ENCODE measurements around the gene PPP1R37.

PPP1R37 gene

DNA sequence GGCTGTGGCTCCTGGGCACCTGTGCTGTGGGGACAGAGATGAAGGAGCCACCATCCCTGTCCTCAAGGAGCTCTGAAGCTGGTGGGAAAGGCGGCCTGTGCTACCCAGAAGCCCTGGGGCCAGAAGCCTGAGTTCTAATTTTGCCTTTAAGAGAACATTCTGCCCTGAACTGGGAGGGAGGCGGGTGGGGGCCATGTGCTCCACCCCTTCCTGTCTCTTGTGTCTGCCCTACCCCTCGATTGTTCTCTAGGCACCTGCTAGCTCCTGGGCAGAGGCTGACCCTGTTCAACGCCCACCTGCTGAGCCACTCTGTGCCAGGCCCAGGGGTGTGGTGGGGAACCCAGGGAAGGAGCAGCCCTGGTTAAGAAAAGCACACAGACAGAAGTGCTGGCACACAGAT, 79.2 kb downstream of the PPP1R37 start:
- TF ChIP-seq, protein P1, sequence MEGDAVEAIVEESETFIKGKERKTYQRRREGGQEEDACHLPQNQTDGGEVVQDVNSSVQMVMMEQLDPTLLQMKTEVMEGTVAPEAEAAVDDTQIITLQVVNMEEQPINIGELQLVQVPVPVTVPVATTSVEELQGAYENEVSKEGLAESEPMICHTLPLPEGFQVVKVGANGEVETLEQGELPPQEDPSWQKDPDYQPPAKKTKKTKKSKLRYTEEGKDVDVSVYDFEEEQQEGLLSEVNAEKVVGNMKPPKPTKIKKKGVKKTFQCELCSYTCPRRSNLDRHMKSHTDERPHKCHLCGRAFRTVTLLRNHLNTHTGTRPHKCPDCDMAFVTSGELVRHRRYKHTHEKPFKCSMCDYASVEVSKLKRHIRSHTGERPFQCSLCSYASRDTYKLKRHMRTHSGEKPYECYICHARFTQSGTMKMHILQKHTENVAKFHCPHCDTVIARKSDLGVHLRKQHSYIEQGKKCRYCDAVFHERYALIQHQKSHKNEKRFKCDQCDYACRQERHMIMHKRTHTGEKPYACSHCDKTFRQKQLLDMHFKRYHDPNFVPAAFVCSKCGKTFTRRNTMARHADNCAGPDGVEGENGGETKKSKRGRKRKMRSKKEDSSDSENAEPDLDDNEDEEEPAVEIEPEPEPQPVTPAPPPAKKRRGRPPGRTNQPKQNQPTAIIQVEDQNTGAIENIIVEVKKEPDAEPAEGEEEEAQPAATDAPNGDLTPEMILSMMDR (IDR thresholded peaks at IDR 0.05; ENCODE audit: low read depth, low read length, missing control alignments), result no peak
- DNase-seq (ENCODE audit: low read depth), result no peak
- in situ Hi-C loops (cut with HindIII; ENCODE audit: low sequenced_read_pairs), result no loop called here
- H3K4me3 ChIP-seq (ENCODE audit: low read depth, low read length), result no peak overlapping the region

DNA sequence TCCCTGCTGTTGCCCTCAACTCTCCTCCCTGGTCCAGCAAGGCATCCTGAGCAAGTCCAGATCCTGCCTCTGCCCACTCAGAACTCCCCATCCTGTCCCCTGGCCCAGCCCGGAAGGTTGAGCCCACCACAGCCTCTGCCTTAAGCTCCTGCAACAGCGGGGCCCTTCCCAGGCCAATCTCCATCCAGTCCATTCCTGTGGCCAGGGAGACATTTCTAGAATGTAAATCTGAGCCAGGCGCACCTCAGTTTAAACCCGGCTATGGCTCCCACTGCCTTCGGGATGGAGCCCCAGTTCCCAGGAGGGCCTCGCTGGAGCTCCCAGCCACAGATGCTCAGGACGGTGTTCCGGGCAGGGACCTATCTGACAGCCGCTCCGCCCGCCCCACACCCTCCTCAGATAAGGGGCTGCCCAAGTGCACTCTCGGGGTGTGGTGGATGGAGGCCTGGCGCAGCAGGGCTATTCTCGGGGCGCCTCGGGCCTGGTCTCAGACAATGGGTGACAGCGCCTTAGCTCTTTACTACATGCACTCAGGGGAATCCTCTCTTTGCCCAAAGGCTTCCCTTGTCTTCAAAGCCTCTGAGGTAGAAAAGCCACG, 79.7 kb downstream of the PPP1R37 start:
- in situ Hi-C loops (cut with HindIII; ENCODE audit: low sequenced_read_pairs), result no loop called here
- TF ChIP-seq, protein P1 (IDR thresholded peaks at IDR 0.05; ENCODE audit: low read depth, low read length, missing control alignments), result no peak
- no peak overlapping the region for H3K4me3 ChIP-seq (ENCODE audit: low read depth, low read length)
- no peak for DNase-seq (ENCODE audit: low read depth)

DNA sequence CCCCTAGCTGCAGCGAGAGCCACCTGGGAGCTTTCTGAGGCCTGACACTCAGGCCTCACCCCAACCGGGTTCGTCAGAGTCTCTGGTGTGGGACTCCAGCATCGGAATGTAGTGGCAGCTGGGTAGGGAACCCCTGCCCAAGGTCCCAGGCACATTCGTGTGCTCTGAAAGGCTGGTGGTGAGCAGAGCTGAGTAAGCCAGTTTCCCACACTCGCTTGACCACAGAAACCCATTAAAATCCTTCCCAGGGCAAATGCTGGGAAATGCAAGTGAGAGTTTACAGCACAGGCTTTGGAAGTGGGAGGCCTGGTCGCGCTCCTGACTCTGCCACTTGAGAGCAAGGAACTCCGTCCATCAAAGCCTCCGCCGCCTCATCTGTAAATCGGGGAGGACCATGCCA, 80.8 kb downstream of the PPP1R37 start:
- peak; percentile 41 for DNase-seq (ENCODE audit: low read depth)
- TF ChIP-seq, protein P1 (IDR thresholded peaks at IDR 0.05; ENCODE audit: low read depth, low read length, missing control alignments), result no peak
- H3K4me3 ChIP-seq (ENCODE audit: low read depth, low read length), result no peak overlapping the region
- in situ Hi-C loops (cut with HindIII; ENCODE audit: low sequenced_read_pairs), result no loop called here

DNA sequence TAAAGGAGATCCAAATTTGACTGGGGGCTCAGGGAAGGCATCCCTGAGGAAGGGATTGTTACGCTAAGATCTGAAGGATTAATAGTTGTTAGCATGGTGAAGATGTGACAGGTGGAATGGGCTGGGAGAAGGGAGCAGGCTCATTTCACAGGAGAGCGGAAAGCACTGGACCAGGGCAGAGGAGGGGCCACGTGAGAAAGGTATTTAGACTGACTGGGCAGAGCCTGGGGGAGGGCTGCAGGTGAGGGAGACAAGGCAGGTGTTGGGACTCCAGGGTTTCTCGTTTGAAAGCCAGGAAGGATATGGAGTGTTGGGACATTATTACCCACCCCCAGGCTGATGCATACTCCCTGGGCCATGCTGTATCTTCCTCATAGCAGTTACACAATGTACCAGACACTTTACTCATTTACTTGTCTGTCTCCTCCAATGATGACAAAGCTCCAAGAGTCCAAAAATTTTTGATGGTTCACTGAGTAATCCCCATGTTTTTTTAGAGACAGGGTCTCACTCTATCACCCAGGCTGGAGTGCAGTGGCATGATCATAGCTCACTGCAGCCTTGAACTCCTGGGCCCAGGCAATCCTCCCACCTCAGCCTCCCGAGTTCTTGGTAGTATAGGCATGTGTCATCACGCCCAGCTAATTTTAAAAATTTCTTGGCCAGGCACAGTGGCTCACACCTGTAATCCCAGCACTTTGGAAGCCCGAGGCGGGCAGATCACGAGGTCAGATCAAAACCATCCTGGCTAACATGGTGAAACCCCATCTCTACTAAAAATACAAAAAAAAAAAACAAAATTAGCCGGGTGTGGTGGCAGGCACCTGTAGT, 82.8 kb downstream of the PPP1R37 start:
- in situ Hi-C loops (cut with HindIII; ENCODE audit: low sequenced_read_pairs), result no loop called here
- TF ChIP-seq, protein P1 (IDR thresholded peaks at IDR 0.05; ENCODE audit: low read depth, low read length, missing control alignments), result no peak
- H3K4me3 ChIP-seq (ENCODE audit: low read depth, low read length), result no peak overlapping the region
- DNase-seq (ENCODE audit: low read depth), result no peak

DNA sequence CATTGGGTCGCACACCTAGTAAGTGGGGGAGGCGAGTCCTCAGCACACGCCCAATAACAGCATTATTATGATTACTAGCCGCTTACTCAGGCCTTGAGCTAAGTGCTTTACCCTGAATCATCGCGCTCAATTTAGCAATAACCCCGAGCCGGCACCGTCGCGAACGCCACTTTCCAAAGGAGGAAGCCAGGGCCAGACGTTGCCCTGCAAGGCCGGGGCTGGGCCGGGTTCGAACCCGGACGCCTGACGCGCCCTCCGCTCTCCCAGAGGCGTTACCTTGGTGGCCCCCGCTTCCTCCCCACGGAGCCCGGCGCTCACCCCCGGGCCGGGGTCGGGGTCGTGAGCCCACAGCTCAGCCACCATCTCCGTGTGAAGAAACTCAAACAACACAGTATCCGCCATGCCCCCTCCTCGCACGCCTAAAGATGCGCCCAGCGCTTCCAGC, 84.9 kb downstream of the PPP1R37 start, which contains the start of gene TRAPPC6A:
Gene TRAPPC6A, minus strand, starts transcription at position 421 of the 445 bp plus-strand sequence. Its CDS starts 19 bp downstream, at position 402.
- in situ Hi-C loops (cut with HindIII; ENCODE audit: low sequenced_read_pairs), result no loop called here
- DNase-seq (ENCODE audit: low read depth), result no peak
- TF ChIP-seq, protein P1 (IDR thresholded peaks at IDR 0.05; ENCODE audit: low read depth, low read length, missing control alignments), result no peak
- H3K4me3 ChIP-seq (ENCODE audit: low read depth, low read length), result peak within 1 kb of the TSS; percentile 96

DNA sequence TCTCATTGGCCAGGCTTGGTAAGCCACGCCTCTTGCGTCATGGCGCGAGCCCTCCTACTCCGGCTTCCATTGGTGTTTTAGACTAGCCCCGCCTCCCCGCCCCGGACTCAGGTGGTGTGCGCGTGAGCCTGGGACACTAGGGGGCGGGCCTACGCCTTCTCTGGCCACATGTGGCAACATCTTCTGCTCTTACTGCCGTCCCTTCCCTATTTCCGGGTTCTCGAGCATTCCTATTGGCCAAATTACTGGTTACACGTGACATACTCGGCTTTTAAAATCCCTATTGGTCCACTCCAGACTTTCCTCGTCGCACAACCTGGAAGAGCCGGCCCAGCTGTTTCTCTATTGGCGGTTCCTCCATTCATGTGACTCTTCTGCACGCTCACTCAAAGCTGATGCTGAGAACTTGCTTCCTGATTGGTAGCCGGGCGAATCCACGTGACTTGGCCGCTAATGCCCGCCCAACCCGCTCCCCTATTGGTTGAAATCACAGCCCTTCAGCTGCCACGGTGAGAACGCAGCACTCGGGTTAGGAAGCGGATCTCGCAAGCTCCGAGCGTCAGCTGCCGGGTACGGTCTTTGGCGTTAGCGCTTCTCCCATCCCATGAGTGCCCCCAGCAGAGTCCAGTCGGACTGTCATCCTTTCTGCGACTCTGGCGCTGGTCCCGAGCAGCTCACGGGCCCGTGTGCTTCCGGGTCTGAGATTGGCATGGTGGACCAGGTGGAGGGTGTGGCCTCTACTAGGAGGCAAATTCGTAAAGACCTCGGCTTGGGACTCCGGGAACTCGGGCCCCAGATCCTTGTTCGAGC, 85.5 kb downstream of the PPP1R37 start, which contains the start of gene BLOC1S3:
Gene BLOC1S3, plus strand, starts transcription at position 523 of the 810 bp plus-strand sequence. CDS start 513 bp downstream, outside the sequence.
- TF ChIP-seq, protein P1 (IDR thresholded peaks at IDR 0.05; ENCODE audit: low read depth, low read length, missing control alignments), result peak; percentile 35
- peak; percentile 100 for DNase-seq (ENCODE audit: low read depth)
- peak within 1 kb of the TSS; percentile 96 for H3K4me3 ChIP-seq (ENCODE audit: low read depth, low read length)
- in situ Hi-C loops (cut with HindIII; ENCODE audit: low sequenced_read_pairs), result no loop called here

Data from astrocyte of the cerebellum (primary cell).